Activated CD4-positive, alpha-beta T cell treated with anti-CD3 and anti-CD28 coated beads, Interleukin-2, amount 50 U/mL, for 16 hours (primary cell): Measurements from ENCODE around the gene CGB2.

Source experiments
- DNase-seq: peaks from one replicate; pipeline ENCODE4 v3.0.0-alpha.2; 2020

The CGB2 gene

DNA sequence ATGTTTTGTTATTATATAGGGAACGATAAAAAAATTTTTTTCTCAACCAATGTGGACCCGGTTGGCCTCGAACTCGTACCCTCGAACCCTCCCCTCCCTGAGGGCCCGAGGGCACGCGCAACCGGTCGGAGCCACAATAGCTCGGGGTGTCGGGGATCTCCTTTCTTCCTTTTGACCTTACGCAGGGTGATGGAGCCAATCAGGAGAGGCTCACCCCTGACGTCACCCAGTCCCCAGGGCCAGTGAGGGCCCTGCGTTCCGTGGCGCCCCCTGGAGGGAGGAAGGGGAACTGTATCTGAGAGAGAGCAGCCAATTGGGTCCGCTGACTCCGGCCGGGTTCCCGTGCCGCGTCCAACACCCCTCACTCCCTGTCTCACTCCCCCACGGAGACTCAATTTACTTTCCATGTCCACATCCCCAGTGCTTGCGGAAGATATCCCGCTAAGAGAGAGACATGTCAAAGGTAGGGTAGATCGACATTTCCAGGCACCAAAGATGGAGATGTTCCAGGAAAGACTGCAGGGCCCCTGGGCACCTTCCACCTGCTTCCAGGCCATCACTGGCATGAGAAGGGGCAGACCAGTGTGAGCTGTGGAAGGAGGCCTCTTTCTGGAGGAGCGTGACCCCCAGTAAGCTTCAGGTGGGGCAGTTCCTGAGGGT lies at the start of gene CGB2:
TSS of gene CGB2 (plus strand) at position 249 of the 660 bp plus-strand sequence. CDS start at position 455, 206 bp downstream.
- DNase-seq = peak; percentile 91

GRCh38 chr19:48982280-48982679 lies 49.4 kb upstream of the CGB2 start:
- no peak for DNase-seq

DNA sequence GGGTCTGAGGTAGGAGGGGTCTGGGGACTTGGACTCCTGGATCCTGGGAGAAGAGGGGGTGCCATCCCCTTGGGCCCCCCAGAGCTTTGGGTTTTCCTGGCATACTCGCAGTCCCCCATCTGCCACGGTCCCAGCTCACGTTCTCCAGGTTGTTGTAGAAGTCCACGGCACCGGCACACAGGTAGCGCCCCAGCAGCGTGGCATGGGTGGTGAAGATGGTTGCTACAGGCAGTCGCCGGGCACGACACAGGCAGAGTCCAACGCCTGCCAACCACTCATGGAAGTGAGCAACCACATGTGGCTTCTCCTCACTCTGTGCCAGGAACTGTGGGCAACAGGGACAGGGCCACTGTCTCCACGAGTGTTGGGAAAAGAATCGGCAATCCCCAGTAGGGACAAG lies 46.0 kb upstream of the CGB2 start:
- DNase-seq = no peak

DNA sequence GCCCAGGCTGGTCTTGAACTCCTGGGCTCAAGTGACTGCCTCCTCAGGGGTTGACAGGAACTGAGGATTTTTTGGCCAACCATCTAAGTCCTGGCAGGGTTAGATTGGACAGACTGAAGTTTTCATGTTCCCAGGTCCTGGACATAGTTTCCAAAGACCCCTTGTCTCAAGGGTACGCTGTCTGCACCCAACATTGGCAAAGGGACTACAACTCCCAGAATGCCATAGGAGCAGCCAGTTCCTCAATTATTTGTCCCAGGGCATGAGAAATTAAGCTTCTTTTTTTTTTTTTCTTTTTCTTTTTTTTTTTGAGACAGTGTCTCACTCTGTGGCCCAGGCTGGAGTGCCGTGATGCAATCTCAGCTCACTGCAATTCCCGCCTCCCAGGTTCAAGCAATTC lies 45.5 kb upstream of the CGB2 start:
- no peak for DNase-seq

DNA sequence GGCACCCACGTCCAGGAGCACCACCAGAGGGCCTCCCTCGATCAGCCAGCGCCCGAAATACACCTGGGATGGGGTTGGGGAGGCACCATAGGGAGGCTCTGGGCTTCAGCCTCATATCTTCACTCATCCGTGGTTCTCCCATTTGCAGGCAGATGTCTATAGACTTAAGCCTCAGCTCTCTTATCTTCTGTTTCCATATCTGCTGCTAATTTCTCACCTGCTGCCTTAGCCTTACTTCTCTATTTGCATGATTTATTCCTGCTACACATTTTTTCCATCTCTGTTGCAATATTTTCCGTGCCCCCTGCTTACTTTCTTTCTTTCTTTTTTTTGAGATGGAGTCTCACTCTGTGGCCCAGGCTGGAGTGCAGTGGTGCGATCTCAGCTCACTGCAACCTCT lies 44.4 kb upstream of the CGB2 start:
- no peak for DNase-seq

GRCh38 chr19:48988286-48988685 lies 43.4 kb upstream of the CGB2 start:
- DNase-seq = no peak

DNA sequence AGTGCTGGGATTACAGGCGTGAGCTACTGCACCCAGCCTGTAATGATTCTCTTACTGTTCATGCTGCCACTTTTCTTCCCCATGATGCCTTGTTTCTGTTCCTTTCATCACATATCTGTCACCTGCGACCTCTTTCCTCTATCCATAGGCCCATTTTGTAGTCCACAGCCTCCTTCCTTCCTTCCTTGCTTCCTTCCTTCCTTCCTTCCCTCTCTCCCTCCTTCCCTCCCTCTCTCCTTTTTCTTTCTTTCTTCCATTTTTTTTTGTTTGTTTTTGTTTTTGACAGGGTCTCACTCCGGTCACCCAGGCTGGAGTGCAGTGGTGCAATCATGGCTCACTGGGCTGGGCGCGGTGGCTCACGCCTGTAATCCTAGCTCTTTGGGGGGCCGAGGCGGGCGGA lies 42.8 kb upstream of the CGB2 start:
- no peak for DNase-seq

DNA sequence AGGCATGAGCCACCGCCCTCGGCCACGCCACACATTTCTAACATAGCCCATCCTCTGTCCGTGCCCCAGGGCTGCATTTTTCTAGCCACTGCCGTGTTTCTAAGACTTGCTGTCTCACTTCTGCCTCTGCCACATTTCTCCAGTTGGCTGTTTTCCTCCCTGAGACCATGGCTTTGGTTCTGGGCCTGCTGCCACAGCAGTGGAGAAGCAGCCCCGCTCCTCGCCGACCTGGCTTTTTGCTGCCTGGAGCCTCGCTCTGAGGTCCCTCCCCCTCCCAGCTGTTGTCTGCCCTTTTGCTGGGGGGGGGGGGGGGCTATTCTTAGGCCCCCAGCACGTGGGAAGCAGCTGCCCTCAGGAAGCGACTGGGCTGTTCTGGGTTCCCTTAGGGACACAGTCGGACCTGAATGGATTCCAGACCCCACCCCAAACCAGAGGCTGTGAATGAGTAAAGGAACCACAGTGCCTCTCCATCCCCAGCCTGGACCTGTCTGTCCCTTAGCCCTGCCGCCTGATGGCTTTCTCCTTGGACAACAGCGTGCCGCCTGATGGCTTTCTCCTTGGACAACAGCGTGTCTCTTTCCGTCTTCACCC lies 41.9 kb upstream of the CGB2 start:
- DNase-seq = no peak

- no peak for DNase-seq
Measured at GRCh38 chr19:48990400-48990799, 41.3 kb upstream of the CGB2 start.

DNA sequence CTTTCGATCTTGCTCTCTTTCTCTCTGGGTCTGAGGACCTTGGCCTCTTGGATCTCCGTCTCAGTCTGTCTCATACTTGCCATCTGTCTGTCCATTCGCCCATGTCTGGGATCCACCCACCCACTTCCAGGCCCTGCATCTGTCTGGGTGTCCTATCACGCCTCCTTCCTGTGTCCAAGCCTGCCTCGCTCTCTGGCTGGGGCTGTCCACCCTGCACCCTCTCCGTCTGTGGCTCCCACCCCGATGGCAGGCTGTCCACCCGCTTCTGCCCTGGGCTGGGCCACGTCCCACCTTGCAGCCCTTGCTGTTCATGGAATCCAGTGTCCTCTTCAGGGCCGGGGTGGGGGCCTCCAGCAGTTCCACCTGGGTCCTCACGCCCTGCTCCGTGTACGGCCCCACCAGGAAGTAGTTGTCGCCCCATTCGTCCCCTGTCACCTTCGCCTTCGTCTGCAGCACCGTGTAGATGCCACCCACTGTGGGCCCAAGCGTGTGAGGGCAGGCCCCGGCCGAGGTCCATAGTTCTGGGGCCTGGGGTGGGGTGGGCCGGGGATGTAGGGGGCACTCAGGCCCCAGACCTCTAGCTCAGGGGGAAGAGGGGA lies 40.6 kb upstream of the CGB2 start:
- no peak for DNase-seq

DNA sequence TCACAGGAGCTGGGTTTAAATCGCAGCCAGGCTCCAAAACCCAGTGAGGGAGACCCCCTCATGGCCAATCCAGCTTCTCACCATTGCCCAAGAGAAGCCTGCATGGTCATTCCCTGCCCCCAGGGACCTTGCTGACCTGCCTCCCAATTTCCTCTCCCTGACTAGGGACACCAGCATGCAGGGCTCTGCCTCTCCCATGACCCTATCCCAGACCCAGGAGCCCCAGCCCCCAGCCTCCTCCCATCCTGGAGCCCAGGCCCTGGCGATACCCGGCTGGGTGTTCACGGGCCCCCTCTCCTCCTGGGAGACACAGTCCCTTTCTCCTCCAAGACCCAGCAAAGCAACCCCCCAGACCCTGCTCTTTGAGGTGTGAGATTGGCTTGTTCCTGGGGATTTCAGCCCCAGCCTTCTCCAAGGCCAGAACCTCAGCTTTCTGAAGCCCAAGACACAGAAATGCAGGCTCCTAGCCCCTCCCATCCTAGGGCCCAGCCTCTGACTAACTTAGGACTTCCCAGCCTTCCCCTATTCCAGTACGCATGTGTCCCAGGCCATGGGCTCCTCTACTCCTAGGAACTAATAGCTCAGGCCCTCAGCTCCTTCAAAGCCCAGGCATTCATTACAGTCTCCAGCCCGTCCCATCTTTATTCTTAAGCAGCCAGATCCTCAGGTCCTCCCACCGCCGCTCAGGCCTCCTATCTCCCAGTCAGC lies 39.7 kb upstream of the CGB2 start:
- DNase-seq = no peak

DNA sequence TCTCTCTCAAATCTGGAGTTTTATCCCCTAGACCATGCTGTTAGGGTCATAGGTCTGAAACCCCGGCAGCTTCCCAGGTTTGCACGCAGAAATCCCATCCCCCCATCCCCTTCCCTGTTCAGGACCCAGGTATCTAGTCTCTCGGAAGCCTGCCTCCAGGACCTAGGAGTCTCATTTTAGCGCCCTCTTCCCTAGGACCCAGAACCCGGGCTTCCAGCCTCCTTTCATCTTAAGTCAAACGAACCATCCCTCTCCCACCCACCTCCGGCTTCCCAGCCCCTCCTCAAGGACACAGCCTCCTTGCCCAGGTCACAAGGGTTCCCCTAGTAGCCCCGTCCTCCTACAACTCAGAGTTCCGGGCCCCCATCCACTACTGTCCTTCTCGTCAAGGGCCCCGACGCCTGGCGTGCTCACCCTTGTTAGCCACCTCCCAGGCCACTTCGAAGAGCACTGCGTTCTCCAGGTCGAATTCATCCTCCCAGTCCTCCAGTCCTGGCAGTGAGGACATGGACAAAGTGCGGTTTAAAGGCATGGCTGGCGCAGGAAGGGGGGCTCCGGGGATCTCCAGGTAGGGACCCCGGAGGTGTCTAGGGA lies 39.0 kb upstream of the CGB2 start:
- no peak for DNase-seq

GRCh38 chr19:48993175-48994034 lies 38.3 kb upstream of the CGB2 start, which contains the start of the genes GYS1 and RUVBL2:
TSS of gene GYS1 (minus strand) at chr19:48993309. CDS start at chr19:48993112, 197 bp downstream.
TSS of gene RUVBL2 (plus strand) at chr19:48993887. CDS start at chr19:48993912, 25 bp downstream.
- peak; percentile 100 for DNase-seq

DNA sequence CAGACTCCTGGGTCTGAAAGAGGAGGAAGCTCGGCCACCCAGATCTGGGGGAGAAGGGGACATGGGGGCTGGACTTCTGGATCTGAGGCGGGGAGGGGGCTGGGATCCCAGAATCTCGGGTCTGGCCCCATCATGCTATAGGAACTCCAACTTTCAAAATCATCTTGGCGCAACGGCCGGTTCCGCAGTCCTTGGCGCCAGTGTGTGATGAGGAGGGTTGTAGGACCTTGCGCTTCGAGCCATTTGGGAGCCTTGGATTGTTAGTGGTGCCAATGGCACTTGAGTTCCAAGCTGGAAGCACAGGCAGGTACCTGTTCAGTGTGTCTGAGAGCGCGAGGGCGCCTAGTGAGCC lies 37.7 kb upstream of the CGB2 start:
- no peak for DNase-seq

GRCh38 chr19:48997972-48998371 lies 33.7 kb upstream of the CGB2 start:
- peak; percentile 60 for DNase-seq

GRCh38 chr19:48999481-49000325 lies 32.0 kb upstream of the CGB2 start:
- peak; percentile 73 for DNase-seq

DNA sequence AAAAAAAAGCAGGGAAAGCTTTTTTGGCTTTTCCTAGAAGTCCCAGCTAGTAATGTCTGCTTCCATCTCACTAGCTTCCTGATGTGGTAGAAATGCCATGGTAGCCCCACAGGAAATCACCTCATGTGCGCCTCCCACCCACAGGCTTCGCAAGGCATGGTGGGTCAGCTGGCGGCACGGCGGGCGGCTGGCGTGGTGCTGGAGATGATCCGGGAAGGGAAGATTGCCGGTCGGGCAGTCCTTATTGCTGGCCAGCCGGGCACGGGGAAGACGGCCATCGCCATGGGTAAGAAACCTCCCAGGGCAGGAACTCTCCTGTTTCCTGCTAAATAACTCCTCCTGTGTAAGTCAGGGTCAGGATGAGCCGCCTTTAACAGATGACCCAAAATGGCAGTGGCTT lies 27.6 kb upstream of the CGB2 start:
- no peak for DNase-seq

- no peak for DNase-seq
Measured at GRCh38 chr19:49004964-49005614, 26.6 kb upstream of the CGB2 start.

DNA sequence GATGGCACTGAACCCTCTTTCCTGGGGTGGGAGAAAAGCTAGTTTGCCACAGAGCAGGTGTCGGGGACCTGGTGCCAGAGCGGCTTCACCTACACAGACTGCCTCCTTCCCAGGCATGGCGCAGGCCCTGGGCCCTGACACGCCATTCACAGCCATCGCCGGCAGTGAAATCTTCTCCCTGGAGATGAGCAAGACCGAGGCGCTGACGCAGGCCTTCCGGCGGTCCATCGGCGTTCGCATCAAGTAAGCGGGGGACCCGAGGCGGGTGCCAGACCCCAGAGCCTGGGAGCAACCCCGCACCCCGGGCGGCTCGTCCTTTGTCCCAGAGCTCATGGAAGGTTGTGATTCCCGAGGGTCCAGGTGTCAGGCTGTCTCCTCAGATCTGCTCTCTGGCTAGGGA lies 24.8 kb upstream of the CGB2 start:
- DNase-seq = no peak

GRCh38 chr19:49009828-49010227 lies 21.9 kb upstream of the CGB2 start:
- DNase-seq = no peak

- no peak for DNase-seq
Measured at GRCh38 chr19:49010453-49010852, 21.2 kb upstream of the CGB2 start.
